Colon (tissue), 2 donors: ENCODE results near the gene ITGAV.

Experiments used
- FAIRE-seq: peaks from 2 replicates; lab custom pipeline; 2012; peaks lifted over from hg19 to GRCh38; lab: Jason Lieb, UNC
- donor health status: control.
- donor health status: control.

The ITGAV gene

GRCh38 chr2:186575302-186575701 is 14.6 kb upstream of the ITGAV start:
- no peak for FAIRE-seq

DNA sequence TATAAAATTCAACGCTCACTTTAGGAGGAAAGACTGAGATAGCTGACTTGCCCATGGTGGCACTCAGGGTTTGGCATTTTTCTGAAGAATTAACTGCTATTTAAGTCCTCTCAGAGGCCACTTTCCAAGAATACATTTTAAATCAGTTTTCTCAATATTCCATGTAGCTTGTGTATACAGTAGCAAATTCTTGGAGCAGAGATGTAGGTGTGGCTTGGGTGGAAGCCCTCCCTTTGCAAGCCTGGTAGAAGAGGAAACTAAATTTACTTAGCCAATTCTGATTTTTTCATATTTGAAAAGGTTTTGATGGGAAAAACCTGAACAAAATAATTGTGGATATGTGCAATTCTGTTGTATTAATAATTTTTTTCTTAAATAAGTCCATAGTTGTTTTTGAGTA is 14.0 kb upstream of the ITGAV start:
- no peak for FAIRE-seq

GRCh38 chr2:186576614-186577013 is 13.2 kb upstream of the ITGAV start:
- no peak for FAIRE-seq

- FAIRE-seq = no peak
Observed at GRCh38 chr2:186582698-186583097, 7.2 kb upstream of the ITGAV start.

- no peak for FAIRE-seq
Observed at GRCh38 chr2:186584053-186584452, 5.8 kb upstream of the ITGAV start.

- FAIRE-seq = no peak
Observed at GRCh38 chr2:186588421-186588820, 1.4 kb upstream of the ITGAV start.

DNA sequence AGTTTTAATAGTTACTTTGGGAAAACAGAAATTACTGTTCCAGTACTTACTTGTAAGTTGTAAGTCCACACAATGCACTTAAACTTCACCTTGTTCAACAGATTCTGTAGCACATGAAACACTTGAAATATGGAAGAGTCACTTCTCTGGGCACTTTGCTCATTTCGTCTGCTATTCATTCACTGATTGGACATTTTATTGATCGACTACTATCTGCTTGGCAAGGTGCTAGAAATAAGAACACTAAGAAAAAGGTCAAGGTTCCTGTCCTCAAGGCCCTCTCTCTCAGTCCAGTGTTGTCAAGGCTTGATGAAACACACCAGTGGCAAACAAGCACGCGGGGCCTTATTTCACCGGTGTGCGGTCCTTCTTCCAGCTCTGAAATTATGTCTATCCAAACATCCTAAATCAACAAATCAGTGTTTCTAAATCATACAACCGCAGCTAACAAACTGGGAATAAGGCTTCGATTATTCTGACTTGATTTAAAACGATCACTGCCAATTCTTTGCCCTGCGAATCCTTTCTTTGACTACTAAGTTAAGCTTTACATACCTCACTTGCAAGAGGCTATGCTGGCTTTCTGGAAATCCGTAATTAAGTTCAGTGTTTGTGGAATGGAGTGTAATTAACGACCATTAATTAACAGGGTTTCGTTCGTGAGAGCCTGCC is 780 bp upstream of the ITGAV start:
- no peak for FAIRE-seq

GRCh38 chr2:186590350-186590758 is 498 bp downstream of the ITGAV start:
- no peak for FAIRE-seq

DNA sequence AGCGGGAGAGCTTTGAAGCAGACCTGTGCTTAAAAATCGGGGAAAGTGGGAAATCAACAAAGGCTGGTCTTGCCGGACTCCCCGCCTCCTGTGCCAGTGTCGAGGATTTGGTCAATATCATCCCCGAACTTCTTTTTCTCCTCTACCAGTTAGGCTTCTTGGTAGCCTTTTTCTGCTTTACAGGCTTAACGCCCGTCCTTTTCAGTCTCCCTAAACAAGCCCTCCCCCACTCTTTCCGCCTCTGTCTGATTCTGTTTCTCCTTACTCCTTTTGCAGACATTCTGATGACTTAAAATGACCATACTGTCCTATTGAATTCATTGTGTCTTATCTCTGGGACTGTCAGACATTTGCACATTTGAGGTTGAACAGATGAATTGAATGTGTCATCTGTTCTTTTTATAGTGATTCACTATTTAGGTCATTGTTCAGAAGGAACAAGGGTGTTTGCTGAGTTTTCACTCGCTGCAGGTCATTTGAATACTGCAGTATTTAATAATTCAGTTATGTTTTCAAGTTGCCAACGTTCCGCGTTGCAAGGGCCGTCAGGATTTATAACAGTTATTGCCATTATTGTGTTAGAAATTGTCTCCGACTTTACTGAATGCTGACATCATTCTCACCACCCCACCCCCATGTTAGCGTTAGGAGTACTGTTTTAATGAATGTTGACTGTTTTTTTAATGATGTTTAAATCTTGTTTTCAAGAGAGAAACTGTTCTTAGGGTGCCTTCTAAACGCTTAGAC is 1.1 kb downstream of the ITGAV start:
- FAIRE-seq = no peak

GRCh38 chr2:186591506-186591890 is 1.6 kb downstream of the ITGAV start:
- no peak for FAIRE-seq

- FAIRE-seq = no peak
Observed at GRCh38 chr2:186592137-186592875, 2.5 kb downstream of the ITGAV start.

DNA sequence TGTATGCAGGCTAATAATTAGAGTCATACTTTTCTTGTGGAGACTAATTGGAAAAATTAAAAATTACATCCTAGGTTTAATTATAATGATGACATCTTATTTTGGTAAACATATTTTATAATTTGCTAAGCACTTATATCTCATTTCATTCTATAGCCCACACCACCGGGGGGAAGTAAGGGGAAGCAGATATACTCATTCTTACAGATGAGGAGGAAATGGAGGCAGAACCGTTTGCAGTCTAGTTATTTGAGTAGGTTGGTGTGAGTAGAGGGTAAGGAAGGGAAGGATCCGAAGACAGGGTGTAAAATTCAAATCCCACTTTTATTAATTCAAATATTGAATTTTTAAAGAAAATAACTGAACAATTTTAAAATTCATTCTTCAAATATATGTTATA is 3.7 kb downstream of the ITGAV start:
- FAIRE-seq = no peak

GRCh38 chr2:186594001-186594722 is 4.3 kb downstream of the ITGAV start:
- no peak for FAIRE-seq

DNA sequence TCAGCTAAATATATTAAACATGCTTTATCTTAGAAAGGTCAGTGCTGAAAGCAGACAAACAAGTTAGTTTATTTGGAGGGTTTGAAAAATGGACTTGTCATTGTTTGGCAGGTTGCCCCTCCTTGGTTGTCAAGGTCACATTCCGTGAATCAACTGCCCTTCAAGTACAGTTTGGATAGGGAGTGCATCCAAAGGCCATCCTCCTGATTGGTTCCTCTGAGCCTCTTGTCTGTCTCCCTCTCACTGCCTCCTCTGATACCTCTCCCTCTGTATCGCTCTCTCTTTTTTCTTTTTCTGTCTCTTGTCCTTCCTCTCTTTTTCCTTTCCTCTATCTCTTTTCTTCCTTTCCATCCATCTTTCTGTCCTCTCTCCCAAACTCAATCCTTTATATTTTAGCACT is 5.4 kb downstream of the ITGAV start:
- no peak for FAIRE-seq

DNA sequence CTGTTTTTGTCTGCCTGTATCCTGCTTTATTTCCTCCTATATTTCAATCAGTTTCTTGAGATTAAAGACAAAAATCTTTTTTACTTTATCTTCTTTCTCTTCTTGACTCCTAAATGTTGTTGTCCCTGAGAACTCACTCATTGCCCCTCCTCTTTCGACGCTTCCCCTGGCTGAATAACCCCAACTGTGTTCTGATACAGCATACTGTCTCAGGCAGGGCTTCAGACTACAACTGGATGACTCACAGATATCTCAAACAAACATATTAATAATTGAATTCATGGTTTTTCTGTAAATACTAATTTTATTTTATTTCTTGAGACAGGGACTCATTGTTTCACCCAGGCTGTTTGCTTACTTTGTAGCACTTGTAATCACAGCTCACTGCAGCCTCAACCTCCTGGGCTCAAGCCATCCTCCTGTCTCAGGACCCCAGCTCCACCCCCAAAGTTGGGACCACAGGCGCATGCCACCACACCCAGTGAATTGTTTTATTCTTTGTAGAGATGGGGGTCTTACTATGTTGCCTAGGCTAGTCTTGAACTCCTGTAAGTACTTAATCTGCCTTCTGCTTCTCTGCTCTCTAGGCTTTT is 9.4 kb downstream of the ITGAV start:
- no peak for FAIRE-seq

GRCh38 chr2:186603286-186603685 is 13.4 kb downstream of the ITGAV start:
- FAIRE-seq = no peak

- FAIRE-seq = no peak
Observed at GRCh38 chr2:186605041-186605440, 15.2 kb downstream of the ITGAV start.

DNA sequence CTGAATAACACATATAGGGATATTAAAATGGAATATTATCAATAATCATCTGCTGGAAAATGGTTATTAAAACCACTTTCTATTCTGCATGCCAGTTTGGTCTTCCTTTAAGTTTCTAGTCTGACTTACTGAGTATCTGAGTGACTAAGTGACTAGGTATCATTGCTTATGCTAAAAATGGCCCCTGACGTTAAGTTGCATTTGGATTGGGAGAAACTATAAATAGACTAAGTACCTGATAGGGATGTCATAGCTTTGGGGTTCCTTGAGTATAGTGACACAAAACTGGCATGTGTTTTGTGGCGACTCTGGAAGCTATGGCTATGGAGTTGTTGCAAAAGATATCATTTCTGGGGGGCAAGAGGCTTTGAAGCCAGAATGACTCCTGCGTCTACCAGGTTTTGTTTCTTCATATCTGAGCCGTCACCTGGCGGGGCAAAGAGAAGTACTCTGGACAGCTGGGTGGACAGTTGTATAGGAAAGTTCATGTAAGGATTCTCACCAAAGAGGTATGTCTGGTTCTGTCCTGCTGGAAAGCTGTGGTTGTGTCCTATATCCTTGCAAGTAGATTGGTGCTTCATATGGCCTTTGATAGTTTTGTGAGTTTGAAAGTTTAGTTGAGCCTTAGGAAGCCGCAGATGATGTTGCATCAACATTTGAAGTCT is 17.9 kb downstream of the ITGAV start:
- no peak for FAIRE-seq

DNA sequence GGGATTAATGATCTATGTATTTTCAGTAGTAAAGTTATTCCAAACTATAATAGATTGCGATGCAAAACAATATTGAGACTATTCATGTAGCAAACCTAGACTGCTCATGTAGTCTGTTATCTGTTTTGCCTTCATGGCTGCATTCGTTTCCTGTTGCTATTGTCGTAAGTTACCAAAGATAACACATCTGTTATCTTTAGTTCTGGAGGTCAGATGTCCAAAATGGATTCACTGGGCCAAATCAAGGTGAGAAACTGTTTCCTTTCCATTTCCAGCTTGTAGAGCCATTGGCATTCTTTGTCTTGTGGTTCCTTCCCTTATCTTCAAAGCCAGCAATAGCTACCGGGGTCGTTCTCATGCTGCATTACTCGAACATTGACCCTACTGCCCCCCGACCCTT is 20.9 kb downstream of the ITGAV start:
- FAIRE-seq = no peak

- FAIRE-seq = no peak
Observed at GRCh38 chr2:186611526-186611925, 21.7 kb downstream of the ITGAV start.

DNA sequence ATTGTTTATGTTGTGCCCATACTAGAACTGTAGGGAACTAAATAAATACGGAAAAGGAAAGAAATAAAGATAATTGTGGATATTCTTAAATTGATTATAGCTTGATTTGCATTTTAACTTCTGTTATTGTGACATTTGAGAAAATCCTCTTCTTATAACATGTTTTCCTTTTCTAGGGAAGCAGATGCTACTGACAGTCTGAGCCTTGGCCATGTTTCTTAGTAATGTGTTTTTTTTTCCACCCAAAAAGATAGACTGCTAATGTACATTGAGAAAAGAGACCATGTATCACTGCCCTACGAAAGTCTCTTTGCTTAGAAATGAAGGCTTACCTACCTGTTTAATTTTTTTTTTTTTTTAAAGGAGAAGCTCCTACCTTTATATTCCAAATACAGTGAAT is 22.2 kb downstream of the ITGAV start:
- FAIRE-seq = no peak
